ENCODE results near the gene CARS2.
"Not testable (repeated sequence)": the region's sequence is repeated elsewhere in the genome, so short reads cannot be mapped to it uniquely, and the experiment has no call there.

Gene CARS2

DNA sequence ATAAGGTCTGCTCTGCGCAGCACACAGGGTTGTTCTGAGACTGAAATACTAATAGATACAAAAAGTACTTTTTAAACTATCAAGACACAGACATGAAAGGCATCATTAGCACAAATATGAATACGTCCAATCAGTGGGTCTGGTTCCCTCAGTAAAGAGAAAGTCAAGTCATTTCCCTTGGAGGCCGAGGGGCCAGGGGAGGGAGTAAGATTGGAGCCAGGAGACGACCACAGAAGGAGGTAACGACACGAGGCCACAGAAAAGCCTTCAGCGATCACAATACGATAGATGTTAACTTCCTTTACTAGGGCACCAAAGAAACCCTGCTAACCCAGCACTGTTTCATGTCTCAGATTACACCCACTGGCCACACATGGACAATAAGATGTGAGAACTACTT, 5.3 kb downstream of the CARS2 start:
- H3K4me3 ChIP-seq (ENCODE audit: low read depth, low read length): no peak overlapping the region
- TF ChIP-seq, protein P1, sequence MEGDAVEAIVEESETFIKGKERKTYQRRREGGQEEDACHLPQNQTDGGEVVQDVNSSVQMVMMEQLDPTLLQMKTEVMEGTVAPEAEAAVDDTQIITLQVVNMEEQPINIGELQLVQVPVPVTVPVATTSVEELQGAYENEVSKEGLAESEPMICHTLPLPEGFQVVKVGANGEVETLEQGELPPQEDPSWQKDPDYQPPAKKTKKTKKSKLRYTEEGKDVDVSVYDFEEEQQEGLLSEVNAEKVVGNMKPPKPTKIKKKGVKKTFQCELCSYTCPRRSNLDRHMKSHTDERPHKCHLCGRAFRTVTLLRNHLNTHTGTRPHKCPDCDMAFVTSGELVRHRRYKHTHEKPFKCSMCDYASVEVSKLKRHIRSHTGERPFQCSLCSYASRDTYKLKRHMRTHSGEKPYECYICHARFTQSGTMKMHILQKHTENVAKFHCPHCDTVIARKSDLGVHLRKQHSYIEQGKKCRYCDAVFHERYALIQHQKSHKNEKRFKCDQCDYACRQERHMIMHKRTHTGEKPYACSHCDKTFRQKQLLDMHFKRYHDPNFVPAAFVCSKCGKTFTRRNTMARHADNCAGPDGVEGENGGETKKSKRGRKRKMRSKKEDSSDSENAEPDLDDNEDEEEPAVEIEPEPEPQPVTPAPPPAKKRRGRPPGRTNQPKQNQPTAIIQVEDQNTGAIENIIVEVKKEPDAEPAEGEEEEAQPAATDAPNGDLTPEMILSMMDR (IDR thresholded peaks at IDR 0.05; ENCODE audit: control insufficient read depth, extremely low read depth, insufficient read depth): no peak
- DNase-seq (ENCODE audit: low read depth): no peak

DNA sequence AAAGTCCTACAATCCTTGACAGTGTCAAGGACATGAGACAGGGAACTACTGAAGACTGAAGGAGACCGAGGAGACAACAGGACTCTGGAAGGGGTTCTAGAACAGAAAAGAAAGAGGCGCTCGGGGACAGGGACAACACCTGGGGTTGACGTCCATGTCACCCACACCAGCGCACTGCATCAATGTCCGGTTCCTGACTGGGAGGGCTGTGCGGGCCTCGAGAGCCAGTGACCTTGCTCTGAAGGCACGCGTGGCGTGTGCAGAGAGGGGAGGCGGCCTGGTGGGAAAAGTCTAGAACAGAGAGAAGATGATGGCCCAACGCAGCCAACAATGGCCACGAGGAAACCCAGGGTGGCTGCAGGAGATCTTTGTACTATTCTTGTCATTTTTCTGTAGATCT, 5.7 kb downstream of the CARS2 start:
- no peak overlapping the region for H3K4me3 ChIP-seq (ENCODE audit: low read depth, low read length)
- no peak for DNase-seq (ENCODE audit: low read depth)
- TF ChIP-seq, protein P1 (IDR thresholded peaks at IDR 0.05; ENCODE audit: control insufficient read depth, extremely low read depth, insufficient read depth): no peak

DNA sequence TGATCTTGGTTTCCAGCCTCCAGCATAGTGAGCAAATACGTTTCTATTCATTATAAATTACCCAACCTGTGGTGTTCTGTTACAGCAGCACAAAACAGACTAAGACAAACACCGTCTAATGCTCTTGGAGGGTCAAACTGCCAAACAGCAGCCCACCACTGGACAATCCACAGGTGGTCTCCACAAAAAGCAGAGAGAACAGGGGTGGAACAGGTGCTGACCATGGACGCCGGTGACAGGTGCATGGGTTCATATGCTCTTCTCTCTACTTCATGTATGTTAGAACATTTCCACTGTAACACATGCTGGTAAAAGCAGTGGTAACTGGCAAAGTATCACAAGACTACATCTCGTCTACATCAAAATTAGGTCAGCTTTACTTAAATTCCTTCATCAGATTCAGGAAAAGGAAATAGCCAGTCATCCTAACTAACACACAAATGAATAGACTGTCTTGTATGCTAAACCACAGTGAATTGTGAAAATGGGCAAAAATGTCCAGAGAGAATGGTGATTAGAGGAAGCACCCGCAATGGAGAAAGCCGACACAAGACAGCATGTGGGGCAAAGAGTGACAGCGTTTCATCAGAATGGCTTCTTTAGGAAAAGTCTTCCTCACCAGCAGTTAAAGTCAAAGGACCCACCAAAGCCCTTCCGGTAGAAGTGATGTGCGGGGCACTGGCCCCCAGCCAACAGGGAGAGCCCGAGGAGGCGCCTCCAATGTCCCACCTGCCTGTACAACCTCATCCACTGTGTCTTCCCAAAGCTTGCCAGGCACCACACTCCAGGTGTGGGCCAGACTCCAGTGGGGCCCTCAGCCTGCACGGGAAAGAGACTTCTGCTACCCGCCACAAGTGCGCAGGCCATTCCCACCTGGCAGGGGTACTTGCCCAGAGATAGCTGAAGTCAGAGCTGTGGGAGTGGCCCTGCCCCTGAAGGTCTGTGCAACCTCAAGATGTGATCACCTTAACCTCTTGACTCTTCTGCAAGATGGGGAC, 6.5 kb downstream of the CARS2 start:
- no peak overlapping the region for H3K4me3 ChIP-seq (ENCODE audit: low read depth, low read length)
- no peak for DNase-seq (ENCODE audit: low read depth)
- TF ChIP-seq, protein P1 (IDR thresholded peaks at IDR 0.05; ENCODE audit: control insufficient read depth, extremely low read depth, insufficient read depth): no peak

DNA sequence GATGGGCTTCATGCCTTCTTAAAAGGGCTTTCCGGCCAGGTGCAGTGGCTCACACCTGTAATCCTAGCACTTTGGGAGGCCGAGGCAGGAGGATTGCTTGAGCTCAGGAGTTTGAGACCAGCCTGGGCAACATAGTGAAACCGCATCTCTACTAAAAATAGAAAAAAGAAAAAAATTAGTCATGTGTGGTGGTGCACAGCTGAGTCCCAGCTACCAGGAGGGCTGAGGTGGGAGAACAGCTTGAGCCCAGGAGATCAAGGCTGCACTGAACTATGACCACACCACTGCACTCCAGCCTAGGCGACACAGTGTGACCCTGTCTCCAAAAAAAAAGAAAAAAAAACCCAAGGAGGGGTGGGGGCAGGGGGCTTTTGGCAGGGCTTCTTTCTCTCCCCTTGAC, 7.2 kb downstream of the CARS2 start:
- DNase-seq (ENCODE audit: low read depth): no peak
- H3K4me3 ChIP-seq (ENCODE audit: low read depth, low read length): no peak overlapping the region
- TF ChIP-seq, protein P1 (IDR thresholded peaks at IDR 0.05; ENCODE audit: control insufficient read depth, extremely low read depth, insufficient read depth): no peak

DNA sequence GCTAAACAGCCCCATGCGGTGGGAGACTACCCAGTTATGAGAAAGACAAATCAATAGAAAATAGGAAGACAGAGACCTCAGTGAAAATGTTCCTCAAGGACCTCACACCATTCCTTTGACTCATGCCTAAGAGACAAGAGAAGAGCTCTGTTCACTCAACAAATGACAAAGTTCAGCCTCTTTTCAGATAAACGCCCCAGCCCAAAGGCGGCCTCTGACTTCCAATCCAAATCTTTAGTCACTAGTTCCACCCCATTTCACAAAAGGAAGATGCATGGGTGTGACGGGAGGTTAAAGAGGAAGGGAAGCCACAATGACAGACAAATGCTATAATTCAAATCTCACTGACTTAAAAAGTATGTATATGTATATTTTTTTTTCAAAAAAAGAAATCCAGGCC, 8.1 kb downstream of the CARS2 start:
- TF ChIP-seq, protein P1 (IDR thresholded peaks at IDR 0.05; ENCODE audit: control insufficient read depth, extremely low read depth, insufficient read depth): no peak
- H3K4me3 ChIP-seq (ENCODE audit: low read depth, low read length): no peak overlapping the region
- DNase-seq (ENCODE audit: low read depth): no peak

DNA sequence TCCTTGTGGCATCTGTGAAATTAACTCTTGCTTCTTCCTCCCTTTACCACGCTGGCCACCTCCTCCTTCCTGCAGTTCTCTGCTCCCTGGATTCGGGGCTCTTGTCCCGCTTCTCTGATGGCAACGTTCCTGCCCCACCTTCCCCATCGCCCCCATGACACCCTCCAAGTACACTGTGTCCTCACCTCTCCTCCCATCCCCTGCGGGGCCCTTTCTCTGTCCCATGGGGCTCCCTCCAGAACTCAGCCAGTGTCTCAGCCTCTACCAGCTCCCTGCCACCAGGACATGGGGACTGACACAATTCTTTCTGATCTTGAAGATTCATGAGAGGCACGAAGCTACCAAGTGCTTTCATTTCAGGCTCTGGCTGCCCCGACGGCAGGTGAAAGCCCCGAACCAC, 9.1 kb downstream of the CARS2 start:
- no peak overlapping the region for H3K4me3 ChIP-seq (ENCODE audit: low read depth, low read length)
- DNase-seq (ENCODE audit: low read depth): no peak
- TF ChIP-seq, protein P1 (IDR thresholded peaks at IDR 0.05; ENCODE audit: control insufficient read depth, extremely low read depth, insufficient read depth): no peak

DNA sequence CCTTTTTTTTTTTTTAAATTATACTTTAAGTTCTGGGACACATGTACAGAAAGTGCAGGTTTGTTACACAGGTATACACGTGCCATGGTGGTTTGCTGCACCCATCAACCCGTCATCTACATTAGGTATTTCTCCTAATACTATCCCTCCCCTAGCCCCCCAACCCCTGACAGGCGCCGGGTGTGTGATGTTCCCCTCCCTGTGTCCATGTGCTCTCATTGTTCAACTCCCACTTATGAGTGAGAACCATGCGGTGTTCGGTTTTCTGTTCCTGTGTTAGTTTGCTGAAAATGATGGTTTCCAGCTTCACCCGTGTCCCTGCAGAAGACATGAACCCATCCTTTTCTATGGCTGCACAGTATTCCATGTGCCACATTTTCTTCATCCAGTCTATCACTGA, 10.1 kb downstream of the CARS2 start:
- not testable (repeated sequence) for DNase-seq (ENCODE audit: low read depth)

More for the DNA sequence above, 10.1 kb downstream of the CARS2 start:
- not testable (repeated sequence) for H3K4me3 ChIP-seq (ENCODE audit: low read depth, low read length)
